NT2/D1 (cell line): ENCODE data around the gene QKI.

Experiments
- SUZ12 ChIP-seq: IDR thresholded peaks from 2 replicates; pipeline ENCODE4 v1.6.1; 2011; ENCODE audit not compliant: insufficient read length, insufficient read depth; ENCODE audit errors: extremely low read depth
- ZNF274 ChIP-seq: IDR thresholded peaks from 2 replicates; pipeline ENCODE4 v1.6.1; 2011; ENCODE audit warnings: mild to moderate bottlenecking, low read depth, low read length

DNA sequence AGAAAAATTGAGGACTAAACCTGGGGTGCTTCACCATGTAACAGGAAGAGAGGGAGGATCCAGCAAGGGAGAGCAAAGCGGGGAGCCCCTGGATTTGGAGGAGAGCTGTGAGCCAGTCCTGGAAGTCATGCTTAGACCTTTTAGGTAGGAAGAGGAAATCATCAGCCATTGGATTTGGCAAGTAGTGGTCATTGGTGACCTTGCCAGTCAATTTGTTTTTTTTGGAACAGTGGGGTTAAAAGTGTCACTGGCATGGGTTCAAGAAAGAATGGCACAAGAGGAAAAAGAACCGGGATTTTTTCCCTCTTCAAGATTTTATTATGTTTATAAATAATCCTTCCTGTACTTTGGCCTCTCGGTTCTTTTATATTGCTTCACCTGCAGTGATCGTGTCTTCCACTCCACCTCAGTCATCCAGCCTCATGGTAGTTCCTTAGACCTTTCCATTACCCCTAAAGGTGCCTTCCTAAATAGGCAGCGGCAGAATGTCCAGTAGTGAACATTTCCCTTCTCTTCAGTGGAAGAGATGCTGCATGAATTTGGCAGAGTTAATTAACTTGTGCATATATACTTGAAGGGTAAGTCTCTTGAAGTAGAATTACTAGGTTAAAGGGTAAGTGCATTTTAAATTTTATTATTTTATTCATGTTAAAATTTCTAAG is 124.7 kb downstream of the QKI start:
- TF ChIP-seq ZNF274: no peak
- no peak for TF ChIP-seq SUZ12
